ENCODE data around the gene DALRD3.

GRCh38 chr3:49004352-49005302 lies 13.8 kb downstream of the DALRD3 start:
- TF ChIP-seq CTCF (IDR thresholded peaks at IDR 0.05; ENCODE audit: insufficient read depth, low read depth, low read length) (no peak), EZH2 (IDR thresholded peaks at IDR 0.05; ENCODE audit: insufficient read depth, low read length) (no peak)

Data from astrocyte (in vitro differentiated cells and primary cell).